Stromal cell of bone marrow (primary cell): ENCODE results near the gene EIF1AD.
"Not testable (repeated sequence)": the region's sequence is repeated elsewhere in the genome, so short reads cannot be mapped to it uniquely, and the experiment has no call there.

ENCODE experiments used
- DNase-seq: peaks from one replicate; pipeline ENCODE4 v3.0.0-alpha.2; 2012; ENCODE audit warnings: low read depth

EIF1AD gene

GRCh38 chr11:65968600-65969482 lies 33.1 kb downstream of the EIF1AD start:
- DNase-seq, result no peak

- DNase-seq, result no peak
These were observed 34.5 kb downstream of the EIF1AD start for GRCh38 chr11:65967329-65967934.

DNA sequence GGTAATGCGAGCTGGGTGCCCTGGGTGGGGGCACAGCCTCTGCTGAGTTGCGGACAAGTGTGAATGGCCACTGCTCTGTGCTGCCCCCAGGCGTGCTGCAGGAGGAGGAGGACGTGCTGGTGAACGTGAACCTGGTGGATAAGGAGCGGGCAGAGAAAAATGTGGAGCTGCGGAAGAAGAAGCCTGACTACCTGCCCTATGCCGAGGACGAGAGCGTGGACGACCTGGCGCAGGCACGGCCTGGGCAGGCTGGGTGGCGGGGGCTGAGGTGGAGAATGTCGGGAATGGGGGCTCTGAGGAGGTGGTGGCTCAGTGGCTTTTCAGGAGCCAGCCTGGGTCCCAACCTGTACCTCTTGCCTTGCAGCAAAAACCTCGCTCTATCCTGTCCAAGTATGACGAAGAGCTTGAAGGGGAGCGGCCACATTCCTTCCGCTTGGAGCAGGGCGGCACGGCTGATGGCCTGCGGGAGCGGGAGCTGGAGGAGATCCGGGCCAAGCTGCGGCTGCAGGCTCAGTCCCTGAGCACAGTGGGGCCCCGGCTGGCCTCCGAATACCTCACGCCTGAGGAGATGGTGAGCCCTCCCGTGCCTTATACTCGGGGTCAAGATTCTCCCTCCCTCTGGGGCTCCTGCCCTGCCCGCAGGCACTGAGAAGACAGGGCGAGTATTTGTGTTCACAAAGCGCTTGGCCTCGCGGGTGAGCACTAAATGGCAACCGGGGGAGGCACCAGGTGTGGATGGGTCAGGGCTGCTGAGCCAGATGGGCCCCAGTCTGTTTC lies 35.8 kb downstream of the EIF1AD start:
- DNase-seq, result no peak

GRCh38 chr11:65964906-65965305 lies 37.1 kb downstream of the EIF1AD start:
- no peak for DNase-seq

DNA sequence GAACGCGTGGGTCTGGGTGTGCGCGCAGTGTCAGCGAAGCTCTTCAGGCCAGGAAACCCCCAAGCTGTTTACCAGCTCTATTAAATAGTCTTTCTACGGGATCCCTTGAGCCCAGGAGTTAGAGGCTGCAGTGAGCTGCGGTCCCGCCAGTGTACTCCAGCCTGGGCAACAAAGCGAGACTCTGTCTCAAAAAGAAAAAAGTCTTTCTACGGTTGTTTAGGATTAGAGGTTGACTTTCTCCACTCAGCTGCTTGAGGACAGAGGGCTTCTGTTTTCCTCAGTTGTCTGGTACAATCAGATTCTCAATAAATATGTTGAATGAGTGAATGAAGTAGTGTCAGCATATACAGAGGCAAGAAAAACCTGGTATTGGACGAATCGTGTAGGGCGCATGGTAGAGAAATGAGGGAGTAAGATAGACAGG lies 39.8 kb downstream of the EIF1AD start:
- no peak for DNase-seq

DNA sequence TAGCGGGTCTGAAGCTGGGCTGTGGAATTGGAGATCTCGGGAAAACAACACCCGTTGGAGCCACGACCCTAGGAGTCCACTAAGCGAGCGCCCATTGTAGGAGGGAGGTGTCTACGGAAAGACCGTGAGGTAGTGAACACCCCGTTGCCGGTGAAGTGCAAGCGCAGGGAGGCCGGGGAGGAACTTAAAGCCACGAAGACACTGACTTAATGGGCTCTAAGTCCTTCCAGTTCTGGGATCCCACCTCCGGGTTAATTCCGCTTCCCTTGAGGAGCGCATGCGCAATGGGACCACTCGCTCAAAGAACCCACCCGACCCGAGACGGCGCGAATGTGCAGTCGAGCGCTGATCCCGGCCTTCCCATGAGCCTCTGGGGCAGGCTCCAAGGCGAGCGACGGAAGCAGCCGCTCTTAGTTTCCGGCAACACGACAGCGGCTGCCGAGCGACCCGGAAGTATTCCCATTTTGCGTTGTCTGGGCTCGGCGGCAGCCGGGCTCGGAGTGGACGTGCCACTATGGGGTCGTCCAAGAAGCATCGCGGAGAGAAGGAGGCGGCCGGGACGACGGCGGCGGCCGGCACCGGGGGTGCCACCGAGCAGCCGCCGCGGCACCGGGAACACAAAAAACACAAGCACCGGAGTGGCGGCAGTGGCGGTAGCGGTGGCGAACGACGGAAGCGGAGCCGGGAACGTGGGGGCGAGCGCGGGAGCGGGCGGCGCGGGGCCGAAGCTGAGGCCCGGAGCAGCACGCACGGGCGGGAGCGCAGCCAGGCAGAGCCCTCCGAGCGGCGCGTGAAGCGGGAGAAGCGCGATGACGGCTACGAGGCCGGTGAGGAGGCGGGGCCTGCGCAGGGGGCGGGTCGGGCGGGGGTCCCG lies 40.5 kb downstream of the EIF1AD start, which contains the start of gene SART1:
Gene SART1, plus strand, starts transcription at position 468 of the 874 bp plus-strand sequence. Its CDS starts 47 bp downstream, at position 515.
- DNase-seq, result peak; percentile 96

- DNase-seq, result no peak
These were observed 41.1 kb downstream of the EIF1AD start for GRCh38 chr11:65960824-65961266.

DNA sequence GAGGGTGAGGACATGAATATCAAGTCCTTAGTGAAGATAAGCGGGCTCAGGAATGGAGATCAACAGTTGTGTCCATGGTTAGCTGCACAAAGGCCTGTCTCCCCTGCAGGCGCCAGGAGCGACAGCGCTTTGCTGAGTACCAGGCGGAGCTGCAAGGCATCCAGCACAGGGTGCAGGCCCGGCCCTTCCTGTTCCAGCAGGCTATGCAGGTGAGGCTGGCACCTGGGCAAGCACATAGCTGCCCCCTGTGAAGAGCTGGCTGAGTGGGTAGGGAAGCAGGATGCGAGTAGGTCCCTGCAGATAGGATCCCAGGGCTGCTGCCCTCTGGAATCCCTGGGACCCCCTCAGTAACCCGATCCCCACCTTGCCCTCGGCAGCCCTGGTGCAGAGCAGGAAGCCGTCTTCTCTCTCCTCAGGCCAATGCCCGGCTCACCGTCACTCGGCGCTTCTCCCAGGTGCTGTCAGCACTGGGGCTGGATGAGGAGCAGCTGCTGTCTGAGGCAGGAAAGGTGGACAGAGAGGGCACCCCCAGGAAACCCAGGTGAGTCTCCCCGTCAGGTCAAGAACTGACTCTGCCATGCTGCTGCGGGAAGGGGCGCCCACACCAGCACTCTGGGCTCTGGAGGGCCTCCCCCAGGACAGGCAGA lies 43.1 kb downstream of the EIF1AD start:
- no peak for DNase-seq

GRCh38 chr11:65958291-65958690 lies 43.7 kb downstream of the EIF1AD start:
- DNase-seq, result no peak

GRCh38 chr11:65954771-65955170 lies 47.2 kb downstream of the EIF1AD start:
- no peak for DNase-seq

DNA sequence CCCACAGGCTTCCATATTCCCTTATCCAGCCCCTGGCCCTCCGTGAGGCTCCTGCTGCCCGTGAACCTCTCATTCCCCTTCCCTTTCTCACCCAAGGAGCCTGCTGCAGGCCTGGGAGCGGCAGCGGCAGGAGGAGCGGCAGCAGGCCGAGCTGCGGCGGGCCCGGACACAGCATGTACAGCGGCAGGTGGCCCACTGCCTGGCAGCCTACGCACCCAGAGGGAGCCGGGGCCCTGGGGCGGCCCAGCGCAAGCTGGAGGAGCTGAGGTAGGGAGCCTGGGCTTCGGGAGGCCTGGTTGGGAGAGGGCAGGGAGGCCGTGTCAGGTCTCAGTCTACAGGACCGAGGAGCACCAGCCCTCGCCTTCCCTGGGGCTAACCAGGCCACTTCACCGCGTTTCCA lies 48.5 kb downstream of the EIF1AD start:
- no peak for DNase-seq

- DNase-seq, result no peak
These were observed 49.9 kb downstream of the EIF1AD start for GRCh38 chr11:65952052-65952521.

GRCh38 chr11:65951641-65952040 lies 50.3 kb downstream of the EIF1AD start:
- DNase-seq, result not testable (repeated sequence)

DNA sequence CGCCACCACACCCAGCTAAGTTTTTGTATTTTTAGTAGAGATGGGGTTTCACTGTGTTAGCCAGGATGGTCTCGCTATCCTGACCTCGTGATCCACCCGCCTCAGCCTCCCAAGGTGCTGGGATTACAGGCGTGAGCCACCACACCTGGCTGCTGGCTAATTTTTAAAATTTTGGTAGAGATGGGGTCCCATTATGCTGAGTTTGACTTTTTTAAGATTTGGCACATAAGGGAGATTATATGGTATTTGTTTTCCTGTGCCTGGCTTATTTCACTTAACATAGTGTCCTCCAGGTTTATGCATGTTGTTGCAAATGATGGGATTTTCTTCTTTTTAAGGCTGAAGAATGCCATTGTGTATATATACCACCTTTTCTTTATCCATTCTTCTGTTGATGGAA lies 51.2 kb downstream of the EIF1AD start:
- not testable (repeated sequence) for DNase-seq

- no peak for DNase-seq
These were observed 54.3 kb downstream of the EIF1AD start for GRCh38 chr11:65947603-65948125.

GRCh38 chr11:65947133-65947532 lies 54.8 kb downstream of the EIF1AD start:
- DNase-seq, result no peak

- no peak for DNase-seq
These were observed 55.3 kb downstream of the EIF1AD start for GRCh38 chr11:65946655-65947054.
